Endothelial cell of umbilical vein (primary cell): ENCODE measurements around the gene MUC5AC.
"Not testable (repeated sequence)": the region's sequence is repeated elsewhere in the genome, so short reads cannot be mapped to it uniquely, and the experiment has no call there.

ENCODE experiments used
- CTCF ChIP-seq, 2 donors: IDR thresholded peaks; 1 replicate in 1 of 2; 2 replicates in 1 of 2; pipeline ENCODE4 v1.5.1; 2011; ENCODE audit warnings: low read length in 2 of 2, mild to moderate bottlenecking in 2 of 2, moderate library complexity in 2 of 2, control low read depth in 1 of 2, inconsistent platforms in 1 of 2, low read depth in 1 of 2; ENCODE audit not compliant: insufficient read depth in 1 of 2; ENCODE audit errors: extremely low read depth in 1 of 2
- EZH2 ChIP-seq: IDR thresholded peaks from 2 replicates; pipeline ENCODE4 v1.6.1; 2012; ENCODE audit warnings: borderline replicate concordance, low read depth, mild to moderate bottlenecking, moderate library complexity, low read length, inconsistent platforms; ENCODE audit not compliant: severe bottlenecking
- GATA2 ChIP-seq: IDR thresholded peaks from 2 replicates; pipeline ENCODE4 v1.7.0; 2011; ENCODE audit warnings: low read depth, mild to moderate bottlenecking, moderate library complexity, mixed read lengths, low read length; ENCODE audit not compliant: insufficient read length, insufficient read depth
- JUN ChIP-seq: IDR thresholded peaks from 2 replicates; pipeline ENCODE4 v1.6.1; 2011; ENCODE audit warnings: borderline replicate concordance, low read depth; ENCODE audit not compliant: insufficient read length, insufficient read depth
- MAX ChIP-seq: IDR thresholded peaks from 2 replicates; pipeline ENCODE4 v1.6.1; 2011; ENCODE audit not compliant: insufficient read depth, insufficient read length
- MYC ChIP-seq: IDR thresholded peaks from one replicate; pipeline ENCODE4 v1.6.1; 2011; ENCODE audit warnings: mild to moderate bottlenecking, low read depth, low read length
- POLR2A ChIP-seq: IDR thresholded peaks from 2 replicates; pipeline ENCODE4 v1.6.1; 2012; ENCODE audit warnings: low read depth, mild to moderate bottlenecking, control low read depth, low read length
- POLR2AphosphoS5 ChIP-seq: IDR thresholded peaks from 2 replicates; pipeline ENCODE4 v1.6.1; 2012; ENCODE audit warnings: low read depth, mild to moderate bottlenecking, control low read depth, low read length, moderate library complexity; ENCODE audit not compliant: insufficient read depth

- TF ChIP-seq POLR2AphosphoS5; MAX; CTCF (IDR thresholded peaks at IDR 0.05; ENCODE audit: extremely low read depth in 1 of 2, insufficient read depth in 1 of 2, low read depth in 1 of 2, low read length in 2 of 2); POLR2A; MYC; GATA2; JUN; EZH2: not testable (repeated sequence)
Measured at GRCh38 chr11:1242751-1243150, 85.0 kb downstream of the MUC5AC start.
